GM15510 (cell line): ENCODE data around the gene LYSMD3.

ENCODE experiments used
- POLR2A ChIP-seq: IDR thresholded peaks from 3 replicates; pipeline ENCODE4 v1.6.1; 2011; ENCODE audit warnings: borderline replicate concordance; ENCODE audit not compliant: insufficient read length; ENCODE audit errors: extremely low read depth

Gene LYSMD3

GRCh38 chr5:90477073-90477472 is 52.3 kb downstream of the LYSMD3 start:
- TF ChIP-seq POLR2A = no peak

DNA sequence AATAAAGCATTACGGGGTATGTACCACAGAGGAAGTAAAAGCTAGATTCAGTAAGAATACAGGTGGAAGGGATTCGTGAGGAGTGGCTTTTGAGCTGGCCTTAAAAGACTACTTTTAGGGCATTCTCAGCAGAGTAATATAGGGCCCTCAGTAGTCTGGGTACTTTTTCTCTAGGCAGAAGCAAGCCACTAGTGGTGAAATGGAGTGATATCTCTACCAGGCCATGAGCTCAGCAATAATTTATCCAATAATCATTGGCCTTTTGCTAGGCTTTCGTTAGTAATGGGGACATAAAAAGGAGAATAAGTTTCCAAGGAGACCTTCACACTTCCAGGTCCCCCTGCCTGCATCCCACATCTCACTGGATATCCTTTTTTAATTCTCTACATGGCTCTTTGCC is 53.0 kb downstream of the LYSMD3 start:
- TF ChIP-seq POLR2A = no peak

DNA sequence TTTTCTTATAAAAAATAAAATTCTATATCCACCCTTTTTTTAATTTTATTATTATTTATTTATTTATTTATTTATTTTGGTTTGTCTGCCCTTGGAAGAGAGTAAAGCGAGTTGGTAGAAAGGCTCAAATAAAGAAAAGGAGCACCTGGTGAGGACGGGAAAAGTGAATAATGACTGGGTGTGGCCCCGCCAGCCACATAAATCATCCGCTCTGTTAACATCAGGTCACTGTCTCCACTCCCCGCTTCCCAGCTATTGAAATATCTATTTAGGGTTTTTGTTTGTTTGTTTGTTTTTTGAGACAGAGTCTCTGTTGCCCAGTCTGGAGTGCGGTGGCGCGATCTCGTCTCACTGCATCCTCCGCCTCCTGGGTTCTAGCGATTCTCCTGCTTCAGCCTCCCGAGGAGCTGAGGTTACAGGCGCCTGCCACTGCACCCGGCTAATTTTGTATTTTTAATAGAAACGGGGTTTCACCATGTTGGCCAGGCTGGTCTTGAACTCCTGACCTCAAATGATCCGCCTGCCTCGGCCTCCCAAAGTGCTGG is 53.9 kb downstream of the LYSMD3 start:
- TF ChIP-seq POLR2A = no peak

DNA sequence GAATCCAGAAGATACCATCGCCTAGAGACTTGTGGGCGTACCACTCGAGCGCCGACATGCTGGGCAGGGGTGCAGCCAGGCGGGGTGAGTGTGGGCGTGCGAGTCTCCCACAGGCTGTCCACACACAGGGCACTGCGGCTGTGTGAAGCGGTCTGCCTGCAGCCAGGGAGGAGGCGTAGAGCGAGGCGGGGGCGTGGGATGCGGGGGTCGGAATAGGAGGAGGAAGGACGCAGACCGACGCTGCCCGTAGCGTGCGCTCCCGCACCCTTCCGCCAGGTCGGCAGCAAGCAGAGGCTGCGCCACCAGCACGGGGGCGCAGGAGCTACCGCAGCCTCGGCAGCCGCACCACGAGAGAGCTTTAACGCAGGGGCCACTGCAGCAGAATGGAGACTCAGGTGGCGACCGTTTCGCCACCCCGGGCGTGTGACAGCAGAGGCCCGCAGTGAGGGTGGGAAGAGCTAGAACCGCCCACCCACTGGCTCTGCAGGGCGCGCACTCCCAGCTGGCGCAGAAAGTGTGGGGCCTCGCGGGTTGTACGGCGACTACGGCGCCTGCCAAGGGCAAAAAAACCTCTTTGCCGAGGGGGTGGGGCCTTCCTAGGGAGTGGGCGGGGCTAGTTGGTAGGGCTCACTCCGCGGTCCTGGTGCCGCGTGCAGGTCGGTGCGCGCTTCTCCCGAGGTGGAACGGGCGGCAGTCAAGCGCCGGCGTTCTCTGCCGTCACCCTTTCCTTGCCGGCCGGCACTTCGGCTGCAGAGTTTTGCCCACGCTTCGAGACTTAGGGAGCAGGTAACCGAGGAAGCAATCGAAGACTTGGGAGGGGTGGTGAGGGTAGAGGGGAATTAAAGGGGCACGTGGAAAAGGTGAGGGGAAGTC is 54.9 kb downstream of the LYSMD3 start, which contains the start of the genes MBLAC2 and POLR3G:
Gene MBLAC2 (minus strand): TSS at position 537 of the 873 bp plus-strand sequence. CDS start 479 bp downstream, at position 58.
Gene POLR3G (plus strand): TSS at position 630 of the 873 bp plus-strand sequence. CDS start 10,704 bp downstream, outside the sequence.
- peak; percentile 76 for TF ChIP-seq POLR2A

GRCh38 chr5:90473396-90474234 is 55.8 kb downstream of the LYSMD3 start:
- TF ChIP-seq POLR2A = no peak

- TF ChIP-seq POLR2A = no peak
Observed at GRCh38 chr5:90472783-90473395, 56.5 kb downstream of the LYSMD3 start.
